ENCODE results near the gene ECHS1. TPM values are rescaled to one million over a fixed set of nuclear protein-coding genes. Genes with fewer than 3 reads are reported as not detected.
"Not testable (repeated sequence)": the region's sequence is repeated elsewhere in the genome, so short reads cannot be mapped to it uniquely, and the experiment has no call there.

Gene ECHS1
- total and polyA plus RNA-seq, 2 of the 8 experiments (the other 6 are each of a cell fraction or from before 2014, with no cell fraction given): 41.7 to 101 TPM

DNA sequence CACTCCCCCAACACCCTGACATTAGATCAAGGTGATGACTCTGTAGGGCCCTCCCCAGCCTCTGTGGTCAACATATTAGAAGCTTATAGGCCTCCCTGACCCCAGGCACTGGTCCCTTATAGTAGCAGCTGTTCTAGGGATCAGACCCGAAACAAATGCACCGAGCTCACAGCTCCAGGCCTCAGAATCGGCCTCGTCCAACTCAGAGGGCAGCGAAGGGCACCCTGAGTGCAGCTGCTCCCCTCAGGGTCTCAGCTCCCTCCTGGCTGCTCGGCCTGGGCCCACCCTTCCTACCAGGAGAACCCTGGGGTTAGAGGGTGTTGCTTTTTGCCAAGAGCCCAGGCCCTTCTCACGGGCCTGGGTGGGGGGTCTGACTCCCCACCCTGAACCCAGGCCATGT, 5.0 kb downstream of the ECHS1 start (continued):
- no peak for TF ChIP-seq CTBP2 (IDR thresholded peaks at IDR 0.05; ENCODE audit: borderline replicate concordance, insufficient read depth, insufficient read length, low read length)
- TF ChIP-seq, protein P1, sequence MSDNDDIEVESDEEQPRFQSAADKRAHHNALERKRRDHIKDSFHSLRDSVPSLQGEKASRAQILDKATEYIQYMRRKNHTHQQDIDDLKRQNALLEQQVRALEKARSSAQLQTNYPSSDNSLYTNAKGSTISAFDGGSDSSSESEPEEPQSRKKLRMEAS (IDR thresholded peaks at IDR 0.05): no peak
- no peak for TF ChIP-seq KDM1A (IDR thresholded peaks at IDR 0.05; ENCODE audit: borderline replicate concordance, low read length)
- TF ChIP-seq, protein P2, sequence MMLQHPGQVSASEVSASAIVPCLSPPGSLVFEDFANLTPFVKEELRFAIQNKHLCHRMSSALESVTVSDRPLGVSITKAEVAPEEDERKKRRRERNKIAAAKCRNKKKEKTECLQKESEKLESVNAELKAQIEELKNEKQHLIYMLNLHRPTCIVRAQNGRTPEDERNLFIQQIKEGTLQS (IDR thresholded peaks at IDR 0.05; ENCODE audit: insufficient read depth, low read depth, low read length): no peak
- TF ChIP-seq FOSL1 (IDR thresholded peaks at IDR 0.05; ENCODE audit: insufficient read depth, low read depth, low read length): no peak
- TF ChIP-seq SP4 (IDR thresholded peaks at IDR 0.05; ENCODE audit: low read length): no peak

DNA sequence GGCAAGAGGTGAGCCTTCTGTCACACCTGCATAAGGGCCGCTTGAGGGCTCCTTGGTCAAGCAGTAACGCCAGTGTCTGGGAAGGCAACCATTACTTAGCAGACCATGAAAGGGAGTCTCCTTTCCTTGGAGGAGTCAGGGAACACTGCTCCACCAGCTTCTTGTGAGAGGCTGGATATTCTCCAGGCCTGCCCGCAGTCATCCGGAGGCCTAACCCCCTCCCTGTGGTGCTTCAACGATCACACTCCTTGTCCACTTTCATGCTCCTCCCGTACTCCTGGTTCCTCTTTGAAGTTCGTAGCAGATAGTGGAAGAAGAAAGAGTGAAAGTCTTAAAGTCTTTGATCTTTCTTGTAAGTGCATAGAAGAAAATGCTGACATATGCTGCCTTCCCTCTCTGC, 5.7 kb downstream of the ECHS1 start:
- WGBS, 2 experiments (ENCODE audit: extremely low coverage in 1 of 2, insufficient coverage in 1 of 2, insufficient read length in 1 of 2, insufficient replicate concordance in 2 of 2, low coverage in 1 of 2, low lambda C conversion rate in 2 of 2, missing lambda C conversion rate in 1 of 2): 92% methylated on average over 2 of the region's 7 CpGs; no CpG with 5 or more reads in 1 of the 2 experiments
- H2BK5ac ChIP-seq (ENCODE audit: low read depth, low read length); H2AFZ ChIP-seq (ENCODE audit: low read length); H3K4me3 ChIP-seq (ENCODE audit: extremely low read depth in 1 of 4, insufficient read depth in 2 of 4, low read depth in 3 of 4, low read length in 4 of 4); H3K4me1 ChIP-seq (replicated peaks in 1 of 4; ENCODE audit: control insufficient read depth in 3 of 4, insufficient read depth in 4 of 4, low read length in 3 of 4); H3K4ac ChIP-seq (replicated peaks; ENCODE audit: insufficient read length, low read depth, low read length); H3K79me1 ChIP-seq (ENCODE audit: low read depth, low read length); H3K23ac ChIP-seq (ENCODE audit: insufficient read length); H2AK5ac ChIP-seq (ENCODE audit: low read depth, low read length); H2BK15ac ChIP-seq (ENCODE audit: low read length); H3K27ac ChIP-seq (ENCODE audit: low read depth, low read length); H2BK20ac ChIP-seq (ENCODE audit: low read length); H3K9ac ChIP-seq (replicated peaks in 1 of 4; ENCODE audit: extremely low read depth in 1 of 4, low read depth in 3 of 4, low read length in 3 of 4); H4K8ac ChIP-seq (ENCODE audit: extremely low read depth, insufficient read depth, low read length); H3K14ac ChIP-seq (ENCODE audit: insufficient read length); H2BK120ac ChIP-seq (replicated peaks; ENCODE audit: low read depth, low read length); FAIRE-seq; DNase-seq (ENCODE audit: low read depth in 1 of 2, low spot score in 2 of 2); H3K79me2 ChIP-seq (ENCODE audit: control insufficient read depth in 1 of 2, insufficient read depth in 2 of 2, low read length in 2 of 2); H3K56ac ChIP-seq (replicated peaks; ENCODE audit: insufficient read length, low read depth, low read length); H3K23me2 ChIP-seq (ENCODE audit: low read depth, low read length); H3K9me3 ChIP-seq (ENCODE audit: insufficient read depth in 2 of 2, low read depth in 1 of 2, low read length in 1 of 2); H2BK12ac ChIP-seq (ENCODE audit: low read depth, low read length); H4K5ac ChIP-seq (ENCODE audit: insufficient read length, low read depth, low read length); H3K4me2 ChIP-seq (ENCODE audit: insufficient read depth in 1 of 2, low read depth in 2 of 2, low read length in 2 of 2); CTCF ChIA-PET (ENCODE audit: partially characterized antibody); H3K27me3 ChIP-seq (replicated peaks in 1 of 4; ENCODE audit: control insufficient read depth in 3 of 4, extremely low read depth in 1 of 4, insufficient read depth in 3 of 4, low read length in 3 of 4); H4K91ac ChIP-seq (replicated peaks; ENCODE audit: insufficient read length, low read length); H3K18ac ChIP-seq (ENCODE audit: extremely low read depth, low read length): not testable (repeated sequence)
- POLR2A ChIA-PET (ENCODE audit: partially characterized antibody): interaction anchor here (1.6 kb wide), 1 partner anchor 10 kb away, joined by 6 read pairs; the partner anchor contains the start of gene FUOM
- Histone ChIP-seq H4K20me1 (replicated peaks in 1 of 2; ENCODE audit: control insufficient read depth in 1 of 2, insufficient read depth in 2 of 2, low read length in 2 of 2) (peaks cover 3 to 14% of the 10 kb centered on the region in 2 experiments), H3K36me3 (ENCODE audit: control insufficient read depth in 2 of 4, insufficient read depth in 4 of 4, low read length in 3 of 4) (peaks cover 23 to 55% (median 48%) of the 10 kb centered on the region in 4 experiments)
